CD1c-positive myeloid dendritic cell (primary cell): Measurements from ENCODE around the gene POLD3.

ENCODE experiments used
- DNase-seq: peaks from one replicate; pipeline ENCODE4 v3.0.0-alpha.2; 2016; ENCODE audit errors: extremely low spot score

Gene POLD3

DNA sequence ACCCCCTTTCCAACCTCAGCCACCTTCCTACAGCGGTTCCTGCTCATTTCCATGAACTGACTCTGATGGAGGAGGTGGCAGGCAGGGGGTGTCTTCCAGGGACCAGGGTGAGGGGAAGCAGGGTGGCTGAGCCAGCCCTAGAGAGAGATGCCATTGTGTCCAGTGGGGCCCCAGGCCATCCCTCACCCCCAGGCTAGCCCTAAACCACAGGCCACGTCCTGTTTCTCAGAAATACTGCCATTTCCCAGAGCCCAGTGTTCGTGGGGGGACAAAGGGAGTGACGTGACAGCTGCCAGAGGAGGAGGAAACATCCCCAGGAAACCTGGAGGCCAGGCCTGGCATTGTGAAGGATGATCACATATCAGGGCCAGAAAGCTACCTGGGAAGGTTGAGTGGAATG lies 99.4 kb downstream of the POLD3 start:
- DNase-seq = no peak
